Stimulated activated CD8-positive, alpha-beta memory T cell treated with anti-CD3 and anti-CD28 coated beads, Interleukin-7, amount 100 ng/mL, for 24 hours (primary cell): ENCODE results near the gene MUC20.

Source experiments
- DNase-seq: peaks from one replicate; pipeline ENCODE4 v3.0.0-alpha.2; 2020; ENCODE audit warnings: low read depth

Gene MUC20

GRCh38 chr3:195755791-195756676 is 35.3 kb downstream of the MUC20 start:
- no peak for DNase-seq

GRCh38 chr3:195757438-195757770 is 36.6 kb downstream of the MUC20 start:
- DNase-seq: no peak

DNA sequence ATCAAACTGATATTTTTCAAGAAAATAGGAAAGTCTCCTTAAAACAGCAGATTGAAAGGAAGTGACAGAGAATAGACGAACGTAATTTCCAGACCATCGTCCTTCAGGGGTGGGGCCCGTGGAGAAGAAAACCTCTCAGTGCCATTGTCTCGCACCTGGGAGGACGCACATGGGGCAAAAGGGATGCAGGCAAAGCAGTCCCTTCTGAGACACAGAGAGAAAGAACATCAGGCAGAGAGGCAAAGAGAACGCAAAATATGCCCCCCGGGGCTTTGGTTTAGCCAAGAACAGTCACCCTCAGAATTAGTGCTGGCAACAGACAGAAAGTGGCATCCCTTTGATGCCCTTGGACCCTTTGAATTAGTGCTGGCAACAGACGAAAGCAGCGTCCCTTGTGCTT is 37.0 kb downstream of the MUC20 start:
- DNase-seq: no peak

DNA sequence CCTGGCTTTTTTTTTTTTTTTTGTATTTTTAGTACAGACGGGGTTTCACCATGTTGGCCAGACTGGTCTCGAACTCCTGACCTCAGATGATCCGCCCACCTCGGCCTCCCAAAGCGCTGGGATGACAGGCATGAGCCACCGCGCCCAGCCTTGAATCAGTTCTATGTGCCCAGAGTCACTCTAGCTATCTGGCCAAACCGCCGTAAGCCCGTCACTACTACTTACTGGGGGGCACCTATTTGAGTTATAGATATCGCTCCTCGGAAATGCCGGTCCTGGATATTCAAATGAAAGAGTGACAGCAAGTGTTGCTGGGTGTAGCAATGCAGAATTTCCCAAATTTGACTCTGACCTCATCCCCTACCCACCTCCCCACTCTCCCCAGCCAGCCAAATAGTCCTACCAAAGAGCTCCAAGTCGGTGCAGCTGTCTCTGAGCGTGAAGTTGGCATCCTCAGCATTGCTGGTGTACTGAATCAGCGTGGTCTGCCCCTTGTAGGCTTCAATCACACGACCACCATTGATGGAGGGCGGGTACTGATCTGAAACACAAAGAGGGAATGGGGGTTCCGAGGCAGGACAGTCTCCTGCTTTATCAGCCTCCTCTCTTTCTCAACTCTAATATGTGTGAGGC is 38.1 kb downstream of the MUC20 start:
- no peak for DNase-seq

DNA sequence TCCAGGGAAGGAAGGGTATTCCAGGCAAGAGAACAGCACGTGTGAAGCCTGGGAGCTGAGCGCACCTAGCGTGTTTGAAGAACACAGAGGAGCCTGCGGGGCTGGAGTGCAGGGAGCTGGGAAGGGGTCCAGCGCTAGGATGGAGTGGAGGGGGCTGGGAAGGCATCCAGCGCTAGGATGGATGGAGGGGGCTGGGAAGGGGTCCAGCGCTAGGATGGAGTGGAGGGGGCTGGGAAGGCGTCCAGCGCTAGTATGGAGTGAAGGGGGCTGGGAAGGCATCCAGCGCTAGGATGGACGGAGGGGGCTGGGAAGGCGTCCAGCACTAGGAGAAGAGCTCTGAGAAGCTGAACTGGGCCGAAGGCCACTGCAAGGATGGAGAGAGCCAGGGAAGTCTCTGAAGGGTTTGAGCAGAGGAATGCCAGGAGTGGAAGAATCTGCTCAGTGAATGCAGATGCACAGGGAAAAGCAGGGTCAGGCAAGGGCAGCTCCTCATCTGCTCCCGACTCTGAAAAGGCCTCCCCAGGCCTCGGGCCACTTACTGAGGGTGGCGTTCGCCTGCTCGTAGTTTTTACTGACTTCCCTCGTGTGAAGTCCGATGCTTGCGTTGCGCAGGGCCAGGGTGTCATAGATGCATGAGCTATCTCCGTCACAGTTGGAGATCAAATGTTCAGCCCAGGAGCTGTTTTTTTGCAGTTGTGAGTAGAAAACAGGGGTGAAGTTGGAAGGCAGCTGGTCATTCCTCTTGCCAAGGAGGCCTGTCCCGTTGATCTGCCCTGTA is 39.8 kb downstream of the MUC20 start:
- no peak for DNase-seq

DNA sequence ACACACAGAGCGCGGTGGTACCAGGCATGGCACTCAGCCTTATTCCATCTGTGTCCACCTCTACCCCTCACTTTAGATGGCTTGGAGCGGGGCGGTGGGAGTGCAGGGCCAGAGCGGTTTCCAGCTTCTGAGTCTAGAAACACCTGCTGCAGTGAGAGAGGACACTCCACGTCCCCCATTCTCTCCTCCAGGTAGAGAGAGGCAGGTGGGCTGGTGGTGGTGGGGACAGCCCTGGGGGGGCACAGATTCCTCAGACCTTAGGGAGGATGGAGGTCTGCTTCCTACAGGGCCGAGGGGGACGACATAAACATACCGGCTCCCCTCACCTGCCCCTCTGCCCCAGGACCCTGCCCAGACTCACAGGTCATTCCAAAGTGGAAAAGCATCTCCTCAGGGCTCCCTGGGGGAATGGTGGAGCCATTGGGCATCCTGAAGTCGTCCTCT is 40.4 kb downstream of the MUC20 start:
- DNase-seq: no peak

- DNase-seq: no peak
These were observed 40.9 kb downstream of the MUC20 start for GRCh38 chr3:195761567-195762248.

- DNase-seq: no peak
These were observed 41.4 kb downstream of the MUC20 start for GRCh38 chr3:195762249-195762585.

- DNase-seq: no peak
These were observed 41.8 kb downstream of the MUC20 start for GRCh38 chr3:195762611-195763010.

GRCh38 chr3:195763076-195763830 is 42.5 kb downstream of the MUC20 start:
- DNase-seq: no peak

- DNase-seq: no peak
These were observed 43.4 kb downstream of the MUC20 start for GRCh38 chr3:195763843-195764825.

DNA sequence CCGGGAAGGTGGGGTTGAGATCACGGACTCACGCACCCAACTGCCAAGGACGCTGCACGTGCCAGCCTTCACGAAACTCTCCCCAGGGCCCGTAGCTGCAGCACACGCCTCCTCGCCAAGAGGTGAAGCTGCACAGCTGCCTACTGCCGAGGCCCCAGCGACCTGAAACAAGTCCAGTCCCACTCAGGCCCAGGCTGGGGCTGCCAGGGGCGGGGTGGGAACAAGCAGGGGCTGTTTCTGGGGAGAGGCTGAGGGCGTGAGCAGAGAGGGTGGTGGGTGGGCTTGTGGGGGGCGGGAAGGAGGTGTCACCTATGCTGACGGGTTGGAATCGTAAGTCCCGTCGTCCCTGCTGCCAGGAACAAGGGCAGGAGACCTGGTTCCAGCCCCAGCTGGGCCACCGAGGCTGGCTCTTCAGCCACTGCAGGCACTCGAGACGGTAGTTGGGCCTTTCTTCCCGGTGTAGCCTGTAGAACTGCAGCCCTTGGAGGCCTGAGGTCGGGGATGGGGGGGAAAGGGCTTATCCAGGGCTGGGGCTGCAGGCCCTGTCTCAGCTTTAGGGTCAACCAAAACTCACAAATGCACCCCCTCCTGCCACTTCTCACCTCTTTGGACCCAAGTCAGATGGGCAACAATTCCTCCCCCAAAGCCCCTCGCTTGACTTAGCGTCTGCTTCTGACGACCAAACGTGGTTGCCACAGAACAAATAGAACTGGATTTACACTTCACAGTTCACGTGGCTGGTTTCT is 44.4 kb downstream of the MUC20 start:
- no peak for DNase-seq

GRCh38 chr3:195766671-195767070 is 45.9 kb downstream of the MUC20 start:
- DNase-seq: no peak

- DNase-seq: no peak
These were observed 47.0 kb downstream of the MUC20 start for GRCh38 chr3:195767792-195768191.

- DNase-seq: no peak
These were observed 47.6 kb downstream of the MUC20 start for GRCh38 chr3:195768414-195768813.

GRCh38 chr3:195768831-195769303 is 48.1 kb downstream of the MUC20 start:
- no peak for DNase-seq

GRCh38 chr3:195769551-195769950 is 48.8 kb downstream of the MUC20 start:
- no peak for DNase-seq

DNA sequence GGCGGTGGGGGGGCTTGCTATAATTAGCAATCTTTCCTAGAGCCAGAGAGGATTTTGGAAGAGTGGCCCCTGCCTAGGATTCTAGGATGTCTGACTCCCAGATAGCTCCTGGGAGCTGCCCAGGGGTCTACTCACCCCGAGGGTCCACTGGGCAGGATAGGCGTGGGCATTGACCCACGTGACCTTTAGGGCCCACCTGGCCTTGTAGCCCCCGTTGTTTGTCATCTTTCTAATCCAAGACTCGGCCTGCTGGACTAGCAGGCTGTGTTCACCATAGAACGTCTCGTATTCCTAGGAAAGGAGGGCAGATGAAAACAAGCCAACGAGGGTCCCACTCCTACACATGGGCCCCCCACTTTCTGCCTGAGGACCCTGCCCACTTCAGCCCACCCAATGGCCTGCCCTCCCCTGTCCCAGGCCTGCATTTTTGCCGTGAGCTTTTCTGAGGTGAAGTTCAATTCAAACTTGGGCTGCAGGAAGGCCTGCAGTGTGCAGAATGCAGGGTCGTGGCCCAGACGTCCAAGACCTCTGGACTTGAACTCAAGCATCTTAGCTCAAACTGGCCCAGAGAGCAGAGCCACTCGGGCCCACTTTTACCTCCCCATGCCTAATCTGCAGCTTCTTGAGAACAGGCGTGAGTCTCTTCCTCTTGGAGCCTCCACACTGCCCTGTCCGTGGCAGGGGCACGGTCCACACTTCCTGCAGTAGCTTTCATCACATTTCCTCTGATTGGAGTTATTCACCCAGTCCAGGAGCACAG is 49.5 kb downstream of the MUC20 start:
- no peak for DNase-seq
